HEK293 (cell line): ENCODE results near the gene CD101.

Experiments
- SP3 ChIP-seq: fragments of 450-650 bp; formaldehyde crosslinking; IDR thresholded peaks from 2 replicates; pipeline ENCODE4 v1.5.1; 2016; ENCODE audit warnings: missing biosample characterization, missing genetic modification characterization
- ZNF211 ChIP-seq: fragments of 450-650 bp; formaldehyde crosslinking; IDR thresholded peaks from 2 replicates; pipeline ENCODE4 v1.5.1; 2016; ENCODE audit warnings: low read depth, missing biosample characterization, missing genetic modification characterization
- ZNF266 ChIP-seq: fragments of 450-650 bp; formaldehyde crosslinking; IDR thresholded peaks from 2 replicates; pipeline ENCODE4 v1.5.1; 2016; ENCODE audit warnings: missing biosample characterization, missing genetic modification characterization, low read depth
- ZNF292 ChIP-seq: fragments of 450-650 bp; formaldehyde crosslinking; IDR thresholded peaks from 2 replicates; pipeline ENCODE4 v1.5.1; 2016; ENCODE audit warnings: low read depth, missing biosample characterization, missing genetic modification characterization, borderline replicate concordance
- ZNF404 ChIP-seq: fragments of 450-650 bp; formaldehyde crosslinking; IDR thresholded peaks from 2 replicates; pipeline ENCODE4 v1.5.1; 2017; ENCODE audit warnings: missing biosample characterization, missing genetic modification characterization
- ZNF660 ChIP-seq: fragments of 450-650 bp; IDR thresholded peaks from 2 replicates; pipeline ENCODE4 v1.5.1; 2018; ENCODE audit warnings: missing biosample characterization, mild to moderate bottlenecking, missing genetic modification characterization
- TF ChIP-seq, protein P1 (sequence below): fragments of 450-650 bp; formaldehyde crosslinking; IDR thresholded peaks from 2 replicates; pipeline ENCODE4 v1.5.1; 2016; ENCODE audit warnings: missing biosample characterization, missing genetic modification characterization
- TF ChIP-seq, protein P2 (sequence below): fragments of 450-650 bp; formaldehyde crosslinking; conservative IDR thresholded peaks from 2 replicates; pipeline ENCODE4 v1.5.1; 2016; ENCODE audit warnings: low read depth, missing biosample characterization, missing genetic modification characterization

DNA sequence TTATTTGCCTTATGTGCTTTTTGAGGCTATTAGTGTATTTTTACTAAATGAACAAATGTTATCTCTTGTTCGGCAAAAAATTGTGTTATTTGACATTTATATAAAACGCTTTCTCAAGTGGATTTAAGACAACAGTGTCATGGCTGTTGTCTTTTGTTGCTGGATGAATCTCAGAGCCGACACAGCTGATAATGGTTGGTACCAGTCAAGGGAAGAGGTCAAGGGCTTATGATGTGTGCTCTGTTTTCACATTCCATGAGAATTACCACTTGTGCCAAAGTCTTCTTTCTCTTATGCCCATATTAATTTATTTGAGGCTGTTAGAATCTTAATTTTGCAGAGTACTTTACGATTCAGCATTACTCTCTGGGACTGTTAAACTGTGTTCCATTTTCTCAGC, 17.9 kb upstream of the CD101 start:
- TF ChIP-seq ZNF211 (tag by site-specific recombination) (no peak), ZNF660 (tag by site-specific recombination) (no peak), ZNF404 (tag by site-specific recombination) (no peak), ZNF266 (tag by site-specific recombination) (no peak), SP3 (tag by site-specific recombination) (no peak), ZNF292 (tag by site-specific recombination) (no peak)
- TF ChIP-seq, protein P1, sequence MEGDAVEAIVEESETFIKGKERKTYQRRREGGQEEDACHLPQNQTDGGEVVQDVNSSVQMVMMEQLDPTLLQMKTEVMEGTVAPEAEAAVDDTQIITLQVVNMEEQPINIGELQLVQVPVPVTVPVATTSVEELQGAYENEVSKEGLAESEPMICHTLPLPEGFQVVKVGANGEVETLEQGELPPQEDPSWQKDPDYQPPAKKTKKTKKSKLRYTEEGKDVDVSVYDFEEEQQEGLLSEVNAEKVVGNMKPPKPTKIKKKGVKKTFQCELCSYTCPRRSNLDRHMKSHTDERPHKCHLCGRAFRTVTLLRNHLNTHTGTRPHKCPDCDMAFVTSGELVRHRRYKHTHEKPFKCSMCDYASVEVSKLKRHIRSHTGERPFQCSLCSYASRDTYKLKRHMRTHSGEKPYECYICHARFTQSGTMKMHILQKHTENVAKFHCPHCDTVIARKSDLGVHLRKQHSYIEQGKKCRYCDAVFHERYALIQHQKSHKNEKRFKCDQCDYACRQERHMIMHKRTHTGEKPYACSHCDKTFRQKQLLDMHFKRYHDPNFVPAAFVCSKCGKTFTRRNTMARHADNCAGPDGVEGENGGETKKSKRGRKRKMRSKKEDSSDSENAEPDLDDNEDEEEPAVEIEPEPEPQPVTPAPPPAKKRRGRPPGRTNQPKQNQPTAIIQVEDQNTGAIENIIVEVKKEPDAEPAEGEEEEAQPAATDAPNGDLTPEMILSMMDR = no peak
- TF ChIP-seq, protein P2, sequence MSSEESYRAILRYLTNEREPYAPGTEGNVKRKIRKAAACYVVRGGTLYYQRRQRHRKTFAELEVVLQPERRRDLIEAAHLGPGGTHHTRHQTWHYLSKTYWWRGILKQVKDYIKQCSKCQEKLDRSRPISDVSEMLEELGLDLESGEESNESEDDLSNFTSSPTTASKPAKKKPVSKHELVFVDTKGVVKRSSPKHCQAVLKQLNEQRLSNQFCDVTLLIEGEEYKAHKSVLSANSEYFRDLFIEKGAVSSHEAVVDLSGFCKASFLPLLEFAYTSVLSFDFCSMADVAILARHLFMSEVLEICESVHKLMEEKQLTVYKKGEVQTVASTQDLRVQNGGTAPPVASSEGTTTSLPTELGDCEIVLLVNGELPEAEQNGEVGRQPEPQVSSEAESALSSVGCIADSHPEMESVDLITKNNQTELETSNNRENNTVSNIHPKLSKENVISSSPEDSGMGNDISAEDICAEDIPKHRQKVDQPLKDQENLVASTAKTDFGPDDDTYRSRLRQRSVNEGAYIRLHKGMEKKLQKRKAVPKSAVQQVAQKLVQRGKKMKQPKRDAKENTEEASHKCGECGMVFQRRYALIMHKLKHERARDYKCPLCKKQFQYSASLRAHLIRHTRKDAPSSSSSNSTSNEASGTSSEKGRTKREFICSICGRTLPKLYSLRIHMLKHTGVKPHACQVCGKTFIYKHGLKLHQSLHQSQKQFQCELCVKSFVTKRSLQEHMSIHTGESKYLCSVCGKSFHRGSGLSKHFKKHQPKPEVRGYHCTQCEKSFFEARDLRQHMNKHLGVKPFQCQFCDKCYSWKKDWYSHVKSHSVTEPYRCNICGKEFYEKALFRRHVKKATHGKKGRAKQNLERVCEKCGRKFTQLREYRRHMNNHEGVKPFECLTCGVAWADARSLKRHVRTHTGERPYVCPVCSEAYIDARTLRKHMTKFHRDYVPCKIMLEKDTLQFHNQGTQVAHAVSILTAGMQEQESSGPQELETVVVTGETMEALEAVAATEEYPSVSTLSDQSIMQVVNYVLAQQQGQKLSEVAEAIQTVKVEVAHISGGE = no peak
